Activated T-cell treated with anti-CD3 and anti-CD28 coated beads, Interleukin-2, amount 50 U/mL, for 72 hours (primary cell): ENCODE results near the gene SCN1A. TPM values are rescaled to one million over a fixed set of nuclear protein-coding genes. Genes with fewer than 3 reads are reported as not detected.
"Not testable (repeated sequence)": the region's sequence is repeated elsewhere in the genome, so short reads cannot be mapped to it uniquely, and the experiment has no call there.

ENCODE experiments used
- ATAC-seq, 2 donors: fragments of 150-1000 bp; cut with Tn5 transposase; replicated peaks in 1 of 2; 2 replicates each; pipeline ENCODE4 v1.10.0; 2021; ENCODE audit warnings: moderate library complexity in 2 of 2, mild to moderate bottlenecking in 1 of 2
- DNase-seq, 2 donors: peaks; one replicate each; pipeline ENCODE4 v3.0.0; 2021 to 2022; ENCODE audit warnings: mixed read lengths in 1 of 2
- H3K27ac Mint-ChIP-seq: one replicate; pipeline ENCODE4 v1.8.0; 2022; ENCODE audit warnings: mild to moderate bottlenecking, moderate library complexity, mixed read lengths
- H3K27me3 Mint-ChIP-seq: one replicate; pipeline ENCODE4 v1.8.0; 2022; ENCODE audit warnings: low read depth, mixed read lengths
- H3K36me3 Mint-ChIP-seq, 2 donors: one replicate each; pipeline ENCODE4 v1.8.0; 2022; ENCODE audit warnings: mixed read lengths in 2 of 2, mild to moderate bottlenecking in 1 of 2; ENCODE audit not compliant: insufficient read depth in 2 of 2
- H3K4me1 Mint-ChIP-seq: one replicate; pipeline ENCODE4 v1.8.0; 2022; ENCODE audit warnings: low read depth, mixed read lengths
- H3K4me3 Mint-ChIP-seq, 2 donors: one replicate each; pipeline ENCODE4 v1.8.0; 2022; ENCODE audit warnings: mild to moderate bottlenecking in 2 of 2, mixed read lengths in 2 of 2, moderate library complexity in 2 of 2
- H3K9me3 Mint-ChIP-seq, 2 donors: one replicate each; pipeline ENCODE4 v1.8.0; 2022; ENCODE audit warnings: mixed read lengths in 2 of 2
- total RNA-seq, 2 donors: library from RNA; stranded (reverse); gene quantifications; one replicate each; pipeline ENCODE4 v1.2.3, GENCODE V29; 2022

Gene SCN1A
- total RNA-seq, 2 donors from 2014 or later, result not detected

- H3K4me1 Mint-ChIP-seq, result not testable (repeated sequence)
Observed at GRCh38 chr2:165972161-165972560, 155.7 kb downstream of the SCN1A start.

GRCh38 chr2:165970663-165971062, 157.2 kb downstream of the SCN1A start:
- Mint-ChIP-seq H3K9me3 (no peaks in the 10 kb centered on the region), H3K4me1 (no peaks in the 10 kb centered on the region), H3K27me3 (peaks cover 24% of the 10 kb centered on the region), H3K36me3 (no peaks in the 10 kb centered on the region), H3K4me3 (no peak overlapping the region), H3K27ac (peak overlapping the region; percentile 21)
- DNase-seq (no peak), ATAC-seq (no peak)

More at GRCh38 chr2:165972161-165972560, 155.7 kb downstream of the SCN1A start:
- H3K27ac Mint-ChIP-seq, H3K4me3 Mint-ChIP-seq, DNase-seq, H3K36me3 Mint-ChIP-seq, ATAC-seq, H3K9me3 Mint-ChIP-seq: not testable (repeated sequence)
- H3K27me3 Mint-ChIP-seq, result peaks cover 24% of the 10 kb centered on the region

- H3K9me3 Mint-ChIP-seq, result no peaks in the 10 kb centered on the region
- no peak for DNase-seq
- no peak overlapping the region for H3K27ac Mint-ChIP-seq
- H3K4me3 Mint-ChIP-seq, result no peak overlapping the region
- H3K27me3 Mint-ChIP-seq, result peaks cover 24% of the 10 kb centered on the region
- H3K4me1 Mint-ChIP-seq, result no peaks in the 10 kb centered on the region
- no peak for ATAC-seq
- no peaks in the 10 kb centered on the region for H3K36me3 Mint-ChIP-seq
Observed at GRCh38 chr2:165969227-165969626, 158.6 kb downstream of the SCN1A start.

- H3K27me3 Mint-ChIP-seq, result peaks cover 19% of the 10 kb centered on the region
- H3K4me1 Mint-ChIP-seq, result no peaks in the 10 kb centered on the region
- ATAC-seq, result no peak
- no peaks in the 10 kb centered on the region for H3K9me3 Mint-ChIP-seq
- no peak overlapping the region for H3K4me3 Mint-ChIP-seq
- DNase-seq, result no peak
- H3K27ac Mint-ChIP-seq, result no peak overlapping the region
- no peaks in the 10 kb centered on the region for H3K36me3 Mint-ChIP-seq
Observed at GRCh38 chr2:165967746-165968145, 160.1 kb downstream of the SCN1A start.

- Mint-ChIP-seq H3K27me3 (no peaks in the 10 kb centered on the region), H3K27ac (no peak overlapping the region), H3K4me1 (peaks cover 13% of the 10 kb centered on the region), H3K36me3 (no peaks in the 10 kb centered on the region), H3K9me3 (no peaks in the 10 kb centered on the region), H3K4me3 (no peak overlapping the region)
- DNase-seq, result no peak
- ATAC-seq, result no peak
Observed at GRCh38 chr2:165961818-165962217, 166.0 kb downstream of the SCN1A start.

- Mint-ChIP-seq H3K9me3 (no peaks in the 10 kb centered on the region), H3K27me3 (no peaks in the 10 kb centered on the region), H3K36me3 (no peaks in the 10 kb centered on the region), H3K27ac (no peak overlapping the region), H3K4me3 (no peak overlapping the region), H3K4me1 (peaks cover 23% of the 10 kb centered on the region)
- ATAC-seq (no peak), DNase-seq (no peak)
Observed at GRCh38 chr2:165959371-165959770, 168.4 kb downstream of the SCN1A start.

GRCh38 chr2:165958313-165958960, 169.4 kb downstream of the SCN1A start:
- H3K36me3 Mint-ChIP-seq, result no peaks in the 10 kb centered on the region
- H3K27ac Mint-ChIP-seq, result no peak overlapping the region
- no peak overlapping the region for H3K4me3 Mint-ChIP-seq
- H3K9me3 Mint-ChIP-seq, result no peaks in the 10 kb centered on the region
- ATAC-seq (no peak), DNase-seq (no peak)
- no peaks in the 10 kb centered on the region for H3K27me3 Mint-ChIP-seq
- H3K4me1 Mint-ChIP-seq, result peaks cover 23% of the 10 kb centered on the region

- Mint-ChIP-seq H3K9me3 (no peaks in the 10 kb centered on the region), H3K4me1 (peaks cover 23% of the 10 kb centered on the region), H3K36me3 (no peaks in the 10 kb centered on the region), H3K27ac (no peak overlapping the region), H3K27me3 (no peaks in the 10 kb centered on the region), H3K4me3 (no peak overlapping the region)
- ATAC-seq, result no peak
- DNase-seq, result no peak
Observed at GRCh38 chr2:165957030-165957675, 170.7 kb downstream of the SCN1A start.

- Mint-ChIP-seq H3K4me1 (peaks cover 10% of the 10 kb centered on the region), H3K4me3 (peak within 1 kb of the TSS; percentile 55 to 60), H3K36me3 (peaks cover 0 to 3% of the 10 kb centered on the region in 2 donors), H3K27ac (no peak within 1 kb of the TSS), H3K9me3 (no peaks in the 10 kb centered on the region), H3K27me3 (no peaks in the 10 kb centered on the region)
- ATAC-seq (peak; percentile 98), DNase-seq (peak; percentile 95 to 96)
Observed at GRCh38 chr2:165953655-165954606, 173.9 kb downstream of the SCN1A start, which contains the start of gene TTC21B. Gene TTC21B, minus strand, starts transcription at chr2:165953776. Its CDS starts 71 bp downstream, at chr2:165953705.

GRCh38 chr2:165953306-165953654, 174.5 kb downstream of the SCN1A start:
- Mint-ChIP-seq H3K27me3 (no peaks in the 10 kb centered on the region), H3K4me3 (no peak overlapping the region), H3K27ac (no peak overlapping the region), H3K9me3 (no peaks in the 10 kb centered on the region), H3K36me3 (peaks cover 0 to 3% of the 10 kb centered on the region in 2 donors), H3K4me1 (peaks cover 10% of the 10 kb centered on the region)
- ATAC-seq, result peak; percentile 45 to 50
- no peak for DNase-seq

GRCh38 chr2:165952741-165953211, 175.0 kb downstream of the SCN1A start:
- no peaks in the 10 kb centered on the region for H3K27me3 Mint-ChIP-seq
- peaks cover 2 to 3% of the 10 kb centered on the region in 2 donors for H3K36me3 Mint-ChIP-seq
- no peaks in the 10 kb centered on the region for H3K9me3 Mint-ChIP-seq
- peaks cover 10% of the 10 kb centered on the region for H3K4me1 Mint-ChIP-seq
- H3K27ac Mint-ChIP-seq, result no peak overlapping the region
- no peak for DNase-seq
- no peak for ATAC-seq
- no peak overlapping the region for H3K4me3 Mint-ChIP-seq

- no peaks in the 10 kb centered on the region for H3K27me3 Mint-ChIP-seq
- H3K27ac Mint-ChIP-seq, result no peak overlapping the region
- no peak overlapping the region for H3K4me3 Mint-ChIP-seq
- DNase-seq, result no peak
- no peak for ATAC-seq
- H3K9me3 Mint-ChIP-seq, result no peaks in the 10 kb centered on the region
- peaks cover 2 to 3% of the 10 kb centered on the region in 2 donors for H3K36me3 Mint-ChIP-seq
- H3K4me1 Mint-ChIP-seq, result peaks cover 10% of the 10 kb centered on the region
Observed at GRCh38 chr2:165952085-165952484, 175.7 kb downstream of the SCN1A start.

GRCh38 chr2:165950438-165950837, 177.4 kb downstream of the SCN1A start:
- no peak for DNase-seq
- no peaks in the 10 kb centered on the region for H3K27me3 Mint-ChIP-seq
- H3K4me1 Mint-ChIP-seq, result peaks cover 8% of the 10 kb centered on the region
- no peaks in the 10 kb centered on the region for H3K9me3 Mint-ChIP-seq
- peaks cover 2 to 3% of the 10 kb centered on the region in 2 donors for H3K36me3 Mint-ChIP-seq
- no peak for ATAC-seq
- no peak overlapping the region for H3K27ac Mint-ChIP-seq
- H3K4me3 Mint-ChIP-seq, result no peak overlapping the region
